ENCODE measurements around the gene BCCIP. TPM values are rescaled to one million over a fixed set of nuclear protein-coding genes. Genes with fewer than 3 reads are reported as not detected.
A peak's percentile ranks its signal among the peaks of the same experiment; 100 is the strongest.

The BCCIP gene
- total RNA-seq, 1 donor from 2014 or later, result 45.1 TPM

DNA sequence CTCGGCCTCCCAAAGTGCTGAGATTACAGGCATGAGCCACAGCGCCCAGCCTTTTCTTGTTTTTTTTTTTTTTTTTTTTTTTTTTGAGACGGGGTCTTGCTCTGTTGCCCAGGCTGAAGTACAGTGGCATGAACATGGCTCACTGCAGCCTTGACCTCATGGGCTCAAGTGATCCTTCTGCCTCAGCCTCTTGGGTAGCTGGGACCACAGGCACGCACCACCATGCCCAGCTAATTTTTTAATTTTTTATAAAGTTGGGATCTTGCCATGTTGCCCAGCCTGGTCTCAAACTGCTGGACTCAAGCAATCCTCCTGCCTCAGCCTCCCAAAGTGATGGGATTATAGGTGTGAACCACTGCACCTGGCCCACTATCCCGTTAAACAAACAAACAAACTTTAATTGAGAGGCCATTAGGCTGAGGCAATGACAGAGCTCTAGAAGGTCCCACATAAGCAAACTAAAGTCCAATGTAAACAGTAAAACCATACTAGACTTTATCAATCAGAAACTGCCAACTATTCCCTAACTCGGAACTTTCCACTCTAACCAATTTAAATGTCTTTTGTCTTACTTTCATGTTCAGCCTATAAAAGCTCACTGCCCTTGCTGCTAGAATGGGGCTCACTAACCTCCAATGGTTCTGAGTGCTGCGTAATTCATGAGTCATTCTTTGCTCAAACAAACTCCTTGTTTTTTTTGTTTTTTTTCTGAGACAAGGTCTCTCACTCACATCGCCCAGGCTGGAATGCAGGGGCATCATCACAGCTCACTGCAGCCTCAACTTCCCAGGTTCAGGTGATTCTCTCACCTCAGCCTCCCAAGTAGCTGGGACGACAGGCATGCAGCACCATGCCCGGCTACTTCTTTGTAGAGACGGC, 55.9 kb downstream of the BCCIP start:
- no peak overlapping the region for H3K27ac ChIP-seq (replicated peaks)
- no peaks in the 10 kb centered on the region for H3K27me3 ChIP-seq (ENCODE audit: low read depth)
- H3K4me1 ChIP-seq, result peaks cover 36% of the 10 kb centered on the region
- intact Hi-C loops (cut with micrococcal nuclease), result no loop called here
- no peak for DNase-seq
- TF ChIP-seq, protein P1, sequence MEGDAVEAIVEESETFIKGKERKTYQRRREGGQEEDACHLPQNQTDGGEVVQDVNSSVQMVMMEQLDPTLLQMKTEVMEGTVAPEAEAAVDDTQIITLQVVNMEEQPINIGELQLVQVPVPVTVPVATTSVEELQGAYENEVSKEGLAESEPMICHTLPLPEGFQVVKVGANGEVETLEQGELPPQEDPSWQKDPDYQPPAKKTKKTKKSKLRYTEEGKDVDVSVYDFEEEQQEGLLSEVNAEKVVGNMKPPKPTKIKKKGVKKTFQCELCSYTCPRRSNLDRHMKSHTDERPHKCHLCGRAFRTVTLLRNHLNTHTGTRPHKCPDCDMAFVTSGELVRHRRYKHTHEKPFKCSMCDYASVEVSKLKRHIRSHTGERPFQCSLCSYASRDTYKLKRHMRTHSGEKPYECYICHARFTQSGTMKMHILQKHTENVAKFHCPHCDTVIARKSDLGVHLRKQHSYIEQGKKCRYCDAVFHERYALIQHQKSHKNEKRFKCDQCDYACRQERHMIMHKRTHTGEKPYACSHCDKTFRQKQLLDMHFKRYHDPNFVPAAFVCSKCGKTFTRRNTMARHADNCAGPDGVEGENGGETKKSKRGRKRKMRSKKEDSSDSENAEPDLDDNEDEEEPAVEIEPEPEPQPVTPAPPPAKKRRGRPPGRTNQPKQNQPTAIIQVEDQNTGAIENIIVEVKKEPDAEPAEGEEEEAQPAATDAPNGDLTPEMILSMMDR (IDR thresholded peaks at IDR 0.05; ENCODE audit: borderline replicate concordance), result no peak
- peaks cover 38% of the 10 kb centered on the region for H3K36me3 ChIP-seq
- H3K9me3 ChIP-seq (replicated peaks), result peaks cover 20% of the 10 kb centered on the region
- H3K4me3 ChIP-seq, result peak overlapping the region; percentile 37

- Histone ChIP-seq H3K27me3 (ENCODE audit: low read depth) (no peaks in the 10 kb centered on the region), H3K36me3 (peaks cover 31% of the 10 kb centered on the region), H3K4me1 (peaks cover 46% of the 10 kb centered on the region), H3K27ac (replicated peaks) (peak overlapping the region; percentile 68), H3K9me3 (replicated peaks) (peaks cover 16% of the 10 kb centered on the region), H3K4me3 (peak overlapping the region; percentile 37)
- DNase-seq, result no peak
- TF ChIP-seq, protein P1 (IDR thresholded peaks at IDR 0.05; ENCODE audit: borderline replicate concordance), result no peak
- intact Hi-C loops (cut with micrococcal nuclease), result no loop called here
These were observed 57.4 kb downstream of the BCCIP start for GRCh38 chr10:125880719-125881118.

- Histone ChIP-seq H3K9me3 (replicated peaks) (peaks cover 11% of the 10 kb centered on the region), H3K27me3 (ENCODE audit: low read depth) (no peaks in the 10 kb centered on the region), H3K36me3 (peaks cover 26% of the 10 kb centered on the region), H3K4me1 (peaks cover 46% of the 10 kb centered on the region), H3K4me3 (peak within 1 kb of the TSS; percentile 37), H3K27ac (replicated peaks) (peak within 1 kb of the TSS; percentile 68)
- intact Hi-C loops (cut with micrococcal nuclease), result no loop called here
- TF ChIP-seq, protein P1 (IDR thresholded peaks at IDR 0.05; ENCODE audit: borderline replicate concordance), result no peak
- DNase-seq, result no peak
These were observed 57.8 kb downstream of the BCCIP start, which contains the start of gene DHX32 for GRCh38 chr10:125881192-125881591. Gene DHX32 (minus strand): TSS chr10:125881292. CDS start chr10:125880824, 468 bp downstream.

- H3K27ac ChIP-seq (replicated peaks), result peak overlapping the region; percentile 57
These were observed 59.2 kb downstream of the BCCIP start for GRCh38 chr10:125882596-125882995.

GRCh38 chr10:125883211-125883610, 59.9 kb downstream of the BCCIP start:
- intact Hi-C loops (cut with micrococcal nuclease), result no loop called here
- TF ChIP-seq, protein P1 (IDR thresholded peaks at IDR 0.05; ENCODE audit: borderline replicate concordance), result no peak
- Histone ChIP-seq H3K27me3 (ENCODE audit: low read depth) (no peaks in the 10 kb centered on the region), H3K4me1 (peaks cover 54% of the 10 kb centered on the region), H3K27ac (replicated peaks) (peak overlapping the region; percentile 57), H3K4me3 (no peak overlapping the region), H3K9me3 (replicated peaks) (no peaks in the 10 kb centered on the region), H3K36me3 (peaks cover 11% of the 10 kb centered on the region)
- DNase-seq, result no peak

More at GRCh38 chr10:125882596-125882995, 59.2 kb downstream of the BCCIP start:
- H3K9me3 ChIP-seq (replicated peaks), result no peaks in the 10 kb centered on the region
- intact Hi-C loops (cut with micrococcal nuclease), result no loop called here
- H3K27me3 ChIP-seq (ENCODE audit: low read depth), result no peaks in the 10 kb centered on the region
- peaks cover 12% of the 10 kb centered on the region for H3K36me3 ChIP-seq
- no peak for DNase-seq
- H3K4me3 ChIP-seq, result no peak overlapping the region
- TF ChIP-seq, protein P1 (IDR thresholded peaks at IDR 0.05; ENCODE audit: borderline replicate concordance), result no peak
- H3K4me1 ChIP-seq, result peaks cover 50% of the 10 kb centered on the region

Small RNA genes lying within 50 kb of the gene (microRNA-seq; reads per million reads assigned to microRNA genes)
- 1.6 reads per million for gene MIR4484

Other genes with a start within 250 kb of the BCCIP start
- gene TEX36, start 140.4 kb upstream of the BCCIP start, total RNA-seq, result not detected
- gene EDRF1, start 103.8 kb upstream of the BCCIP start, total RNA-seq, result 11.5 TPM
- not detected for gene MMP21, start 47.7 kb upstream of the BCCIP start, total RNA-seq
- gene UROS, start 288 bp upstream of the BCCIP start, total RNA-seq, result 80.4 TPM
- gene DHX32, start 57.7 kb downstream of the BCCIP start, total RNA-seq, result 46.4 TPM
- gene FANK1, start 73.0 kb downstream of the BCCIP start, total RNA-seq, result 0.30 TPM